CD8-positive, alpha-beta memory T cell (primary cell): ENCODE results near the gene GPR78. TPM values are rescaled to one million over a fixed set of nuclear protein-coding genes. Genes with fewer than 3 reads are reported as not detected.
"Not testable (repeated sequence)": the region's sequence is repeated elsewhere in the genome, so short reads cannot be mapped to it uniquely, and the experiment has no call there.

ENCODE experiments used
- CTCF ChIA-PET: fragments of 350-600 bp; sonication (Branson Sonifier 250); formaldehyde crosslinking; loops from one replicate; lab custom pipeline; 2021; ENCODE audit warnings: antibody characterized with exemption; lab: Charles Lee
- POLR2A ChIA-PET: fragments of 350-600 bp; sonication (Branson Sonifier 250); formaldehyde crosslinking; loops from one replicate; lab custom pipeline; 2021; ENCODE audit warnings: antibody characterized with exemption; lab: Charles Lee
- DNase-seq, 5 donors: peaks; one replicate each; pipeline versions ENCODE4 v3.0.0 to v3.0.0-alpha.2; 2020 to 2022; ENCODE audit warnings: mixed read lengths in 1 of 5
- H3K27ac ChIP-seq: one replicate; pipeline ENCODE4 v1.7.0; 2013; ENCODE audit warnings: low read depth, mild to moderate bottlenecking, low read length, moderate library complexity
- H3K27me3 ChIP-seq: 2 replicates; pipeline ENCODE4 v1.7.0; 2013; ENCODE audit warnings: low read length, mild to moderate bottlenecking; ENCODE audit not compliant: insufficient read depth, poor library complexity, severe bottlenecking
- H3K36me3 ChIP-seq: 2 replicates; pipeline ENCODE4 v1.7.0; 2013; ENCODE audit warnings: mild to moderate bottlenecking, low read length, moderate library complexity; ENCODE audit not compliant: insufficient read depth
- H3K4me1 ChIP-seq: 2 replicates; pipeline ENCODE4 v1.7.0; 2013; ENCODE audit warnings: mild to moderate bottlenecking, low read length, moderate library complexity; ENCODE audit not compliant: insufficient read depth
- H3K4me3 ChIP-seq: 2 replicates; pipeline ENCODE4 v1.7.0; 2013; ENCODE audit warnings: mild to moderate bottlenecking, low read length
- H3K9me3 ChIP-seq: 2 replicates; pipeline ENCODE4 v1.7.0; 2013; ENCODE audit warnings: mild to moderate bottlenecking, low read length
- H3K27ac Mint-ChIP-seq, 8 donors: one replicate each; pipeline ENCODE4 v1.8.0; 2020 to 2021; ENCODE audit warnings: mixed read lengths in 8 of 8, mild to moderate bottlenecking in 6 of 8, inconsistent platforms in 3 of 8, moderate library complexity in 3 of 8
- H3K27me3 Mint-ChIP-seq, 2 donors: one replicate each; pipeline ENCODE4 v1.8.0; 2020 to 2021; ENCODE audit warnings: mixed read lengths in 2 of 2, mild to moderate bottlenecking in 1 of 2, moderate library complexity in 1 of 2
- H3K36me3 Mint-ChIP-seq, 3 donors: one replicate each; pipeline ENCODE4 v1.8.0; 2020 to 2021; ENCODE audit warnings: mixed read lengths in 3 of 3, inconsistent platforms in 1 of 3, mild to moderate bottlenecking in 1 of 3
- H3K4me1 Mint-ChIP-seq, 3 donors: one replicate each; pipeline ENCODE4 v1.8.0; 2020 to 2021; ENCODE audit warnings: mixed read lengths in 3 of 3, inconsistent platforms in 1 of 3, mild to moderate bottlenecking in 1 of 3
- H3K4me3 Mint-ChIP-seq, 7 donors: one replicate each; pipeline ENCODE4 v1.8.0; 2020 to 2021; ENCODE audit warnings: mixed read lengths in 7 of 7, mild to moderate bottlenecking in 6 of 7, moderate library complexity in 4 of 7, inconsistent platforms in 2 of 7
- H3K9me3 Mint-ChIP-seq, 5 donors: one replicate each; pipeline ENCODE4 v1.8.0; 2020 to 2022; ENCODE audit warnings: mixed read lengths in 5 of 5, mild to moderate bottlenecking in 3 of 5, moderate library complexity in 2 of 5, inconsistent platforms in 1 of 5
- polyA plus RNA-seq: library from polyadenylated mRNA; unstranded; fragments of 300-500 nt; fragmentation: Illumina TruSeq; gene quantifications from one replicate; pipeline ENCODE4 v1.2.3, GENCODE V29; 2021
- total RNA-seq, 2 experiments: library from RNA; stranded (reverse); gene quantifications; one replicate each; pipeline ENCODE4 v1.2.3, GENCODE V29; 2021

The GPR78 gene
- total and polyA plus RNA-seq, 3 experiments from 2014 or later: not detected

- Histone ChIP-seq H3K9me3 (no peaks in the 10 kb centered on the region), H3K27me3 (no peaks in the 10 kb centered on the region), H3K4me3 (no peak overlapping the region), H3K36me3 (no peaks in the 10 kb centered on the region), H3K27ac (no peak overlapping the region), H3K4me1 (no peaks in the 10 kb centered on the region)
- Mint-ChIP-seq H3K9me3 (no peaks in the 10 kb centered on the region), H3K27ac (no peak overlapping the region), H3K36me3 (no peaks in the 10 kb centered on the region), H3K4me3 (no peak overlapping the region), H3K27me3 (peaks cover 8 to 19% of the 10 kb centered on the region in 2 donors), H3K4me1 (no peaks in the 10 kb centered on the region)
- ChIA-PET POLR2A (no interaction called here), CTCF (no interaction called here)
- no peak for DNase-seq
These were observed 4.7 kb upstream of the GPR78 start for GRCh38 chr4:8575457-8575856.

- H3K4me3 Mint-ChIP-seq, CTCF ChIA-PET, H3K9me3 Mint-ChIP-seq, H3K4me1 ChIP-seq, H3K27ac Mint-ChIP-seq, H3K27ac ChIP-seq, H3K9me3 ChIP-seq, H3K4me1 Mint-ChIP-seq, H3K4me3 ChIP-seq, DNase-seq, H3K36me3 ChIP-seq, POLR2A ChIA-PET, H3K36me3 Mint-ChIP-seq, H3K27me3 ChIP-seq: not testable (repeated sequence)
- peaks cover 8 to 19% of the 10 kb centered on the region in 2 donors for H3K27me3 Mint-ChIP-seq
These were observed 3.6 kb upstream of the GPR78 start for GRCh38 chr4:8576591-8576990.

- ChIA-PET POLR2A (no interaction called here), CTCF (no interaction called here)
- H3K27ac Mint-ChIP-seq: no peak overlapping the region
- DNase-seq: no peak
- H3K36me3 ChIP-seq: no peaks in the 10 kb centered on the region
- no peaks in the 10 kb centered on the region for H3K9me3 Mint-ChIP-seq
- H3K4me1 Mint-ChIP-seq: no peaks in the 10 kb centered on the region
- peaks cover 8 to 19% of the 10 kb centered on the region in 2 donors for H3K27me3 Mint-ChIP-seq
- no peaks in the 10 kb centered on the region for H3K4me1 ChIP-seq
- no peak overlapping the region for H3K4me3 ChIP-seq
- no peak overlapping the region for H3K27ac ChIP-seq
- no peaks in the 10 kb centered on the region for H3K27me3 ChIP-seq
- H3K4me3 Mint-ChIP-seq: no peak overlapping the region
- H3K36me3 Mint-ChIP-seq: no peaks in the 10 kb centered on the region
- H3K9me3 ChIP-seq: no peaks in the 10 kb centered on the region
These were observed 3.1 kb upstream of the GPR78 start for GRCh38 chr4:8577046-8577445.

- Histone ChIP-seq H3K9me3 (no peaks in the 10 kb centered on the region), H3K36me3 (no peaks in the 10 kb centered on the region), H3K27me3 (no peaks in the 10 kb centered on the region), H3K4me3 (no peak overlapping the region), H3K4me1 (no peaks in the 10 kb centered on the region), H3K27ac (no peak overlapping the region)
- Mint-ChIP-seq H3K36me3 (no peaks in the 10 kb centered on the region), H3K27ac (no peak overlapping the region), H3K9me3 (no peaks in the 10 kb centered on the region), H3K27me3 (peaks cover 11 to 19% of the 10 kb centered on the region in 2 donors), H3K4me3 (no peak overlapping the region), H3K4me1 (no peaks in the 10 kb centered on the region)
- ChIA-PET CTCF (no interaction called here), POLR2A (no interaction called here)
- no peak for DNase-seq
These were observed 2.2 kb upstream of the GPR78 start for GRCh38 chr4:8577972-8578371.

GRCh38 chr4:8578717-8579116, 1.5 kb upstream of the GPR78 start:
- CTCF ChIA-PET: no interaction called here
- Histone ChIP-seq H3K9me3 (no peaks in the 10 kb centered on the region), H3K27ac (no peak overlapping the region), H3K27me3 (no peaks in the 10 kb centered on the region), H3K36me3 (no peaks in the 10 kb centered on the region), H3K4me3 (no peak overlapping the region), H3K4me1 (no peaks in the 10 kb centered on the region)
- no peak overlapping the region for H3K4me3 Mint-ChIP-seq
- H3K36me3 Mint-ChIP-seq: no peaks in the 10 kb centered on the region
- POLR2A ChIA-PET: no interaction called here
- no peaks in the 10 kb centered on the region for H3K4me1 Mint-ChIP-seq
- peak overlapping the region in 1 of 8 donors; percentile 39 for H3K27ac Mint-ChIP-seq
- H3K9me3 Mint-ChIP-seq: no peaks in the 10 kb centered on the region
- H3K27me3 Mint-ChIP-seq: peaks cover 11 to 19% of the 10 kb centered on the region in 2 donors
- no peak for DNase-seq

GRCh38 chr4:8579526-8580320, 469 bp upstream of the GPR78 start:
- no peaks in the 10 kb centered on the region for H3K4me1 ChIP-seq
- no peaks in the 10 kb centered on the region for H3K9me3 ChIP-seq
- H3K27me3 Mint-ChIP-seq: peaks cover 11 to 26% of the 10 kb centered on the region in 2 donors
- POLR2A ChIA-PET: no interaction called here
- no peaks in the 10 kb centered on the region for H3K27me3 ChIP-seq
- no peaks in the 10 kb centered on the region for H3K4me1 Mint-ChIP-seq
- no peak overlapping the region for H3K27ac ChIP-seq
- DNase-seq: no peak
- no peak overlapping the region for H3K27ac Mint-ChIP-seq
- no peak overlapping the region for H3K4me3 ChIP-seq
- H3K36me3 Mint-ChIP-seq: no peaks in the 10 kb centered on the region
- no peak overlapping the region for H3K4me3 Mint-ChIP-seq
- CTCF ChIA-PET: no interaction called here
- no peaks in the 10 kb centered on the region for H3K36me3 ChIP-seq
- no peaks in the 10 kb centered on the region for H3K9me3 Mint-ChIP-seq

- Histone ChIP-seq H3K27me3 (no peaks in the 10 kb centered on the region), H3K4me3 (no peak overlapping the region), H3K36me3 (no peaks in the 10 kb centered on the region), H3K9me3 (no peaks in the 10 kb centered on the region), H3K27ac (no peak overlapping the region), H3K4me1 (no peaks in the 10 kb centered on the region)
- Mint-ChIP-seq H3K4me1 (no peaks in the 10 kb centered on the region), H3K27me3 (peaks cover 13 to 25% of the 10 kb centered on the region in 2 donors), H3K36me3 (no peaks in the 10 kb centered on the region), H3K27ac (no peak overlapping the region), H3K4me3 (no peak overlapping the region), H3K9me3 (no peaks in the 10 kb centered on the region)
- ChIA-PET CTCF (no interaction called here), POLR2A (no interaction called here)
- DNase-seq: no peak
These were observed 1.1 kb downstream of the GPR78 start for GRCh38 chr4:8581094-8581861.

GRCh38 chr4:8582016-8582415, 1.8 kb downstream of the GPR78 start:
- CTCF ChIA-PET: no interaction called here
- H3K27ac Mint-ChIP-seq: no peak overlapping the region
- no peaks in the 10 kb centered on the region for H3K36me3 Mint-ChIP-seq
- Histone ChIP-seq H3K9me3 (no peaks in the 10 kb centered on the region), H3K36me3 (no peaks in the 10 kb centered on the region), H3K4me1 (no peaks in the 10 kb centered on the region), H3K27ac (no peak overlapping the region), H3K27me3 (no peaks in the 10 kb centered on the region), H3K4me3 (no peak overlapping the region)
- H3K27me3 Mint-ChIP-seq: peaks cover 17 to 26% of the 10 kb centered on the region in 2 donors
- no peak overlapping the region for H3K4me3 Mint-ChIP-seq
- DNase-seq: no peak
- H3K4me1 Mint-ChIP-seq: no peaks in the 10 kb centered on the region
- H3K9me3 Mint-ChIP-seq: no peaks in the 10 kb centered on the region
- POLR2A ChIA-PET: no interaction called here
